Measurements from ENCODE around the gene ACADVL.
"Not testable (repeated sequence)": the region's sequence is repeated elsewhere in the genome, so short reads cannot be mapped to it uniquely, and the experiment has no call there.

The ACADVL gene

DNA sequence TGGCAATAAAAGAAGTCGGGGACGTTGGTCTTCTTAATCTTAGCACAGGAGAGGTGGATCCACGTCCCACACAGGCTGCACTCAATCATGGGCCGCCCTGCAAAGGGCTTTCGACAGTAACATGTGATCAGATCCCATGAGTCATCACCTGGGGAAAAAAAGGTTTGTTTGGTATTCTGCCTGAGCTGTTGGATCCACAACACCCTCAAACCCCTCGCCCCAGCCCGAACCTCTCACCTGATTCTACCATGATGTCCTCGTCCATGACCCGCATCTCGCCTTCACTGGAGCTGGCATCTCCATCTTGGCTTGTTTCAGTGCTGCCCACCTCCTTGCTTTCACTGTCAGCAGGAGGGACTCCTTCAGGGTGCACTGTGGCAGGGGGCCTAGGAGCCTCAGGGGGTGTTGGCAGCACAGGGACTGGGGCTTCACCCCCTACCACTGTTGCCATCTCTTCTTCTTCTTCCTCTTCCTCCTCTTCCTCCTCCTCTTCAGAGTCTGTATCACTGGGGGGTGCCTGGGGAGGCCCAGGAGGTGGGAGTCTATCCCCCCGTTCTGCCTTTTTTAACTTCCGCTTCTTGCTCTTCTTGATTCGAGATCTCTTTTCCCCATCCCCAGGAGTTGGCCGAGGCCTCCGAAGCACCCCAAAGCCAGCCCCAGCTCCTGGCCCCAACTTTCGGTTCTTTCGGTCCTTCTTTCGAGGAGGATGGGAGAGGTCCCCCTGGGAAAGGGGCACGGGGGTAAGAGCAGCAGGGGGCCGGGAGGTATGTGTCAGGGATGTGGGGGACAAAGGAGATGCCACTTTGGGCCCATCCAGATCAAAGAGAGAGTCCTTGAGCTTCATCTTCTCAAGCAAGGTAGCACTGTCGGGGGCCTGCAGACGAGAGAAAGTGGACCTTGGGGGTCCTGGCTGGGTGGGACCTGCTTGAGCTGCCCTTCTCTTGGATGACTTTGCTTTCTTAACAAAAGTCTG, 16.2 kb downstream of the ACADVL start:
- no peak for ATAC-seq

DNA sequence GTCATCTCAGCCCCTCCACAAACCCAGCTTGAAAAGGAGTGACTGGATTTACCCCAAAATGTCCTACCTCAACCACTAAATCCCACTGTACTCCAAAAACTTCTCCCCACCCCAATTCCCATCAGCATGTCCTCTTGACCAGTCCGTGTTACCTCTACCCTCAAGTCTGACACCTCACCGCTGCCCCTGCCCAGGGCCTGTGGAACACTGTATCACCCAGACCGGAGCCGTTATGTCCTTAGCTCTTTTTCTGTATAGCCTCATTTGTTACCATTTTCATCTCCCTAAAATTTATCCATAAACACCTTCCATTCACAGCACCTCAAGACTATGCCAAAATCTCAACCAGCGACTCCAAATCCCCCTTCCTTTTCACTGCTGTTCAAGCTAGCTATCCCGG, 17.1 kb downstream of the ACADVL start:
- no peak for ATAC-seq

DNA sequence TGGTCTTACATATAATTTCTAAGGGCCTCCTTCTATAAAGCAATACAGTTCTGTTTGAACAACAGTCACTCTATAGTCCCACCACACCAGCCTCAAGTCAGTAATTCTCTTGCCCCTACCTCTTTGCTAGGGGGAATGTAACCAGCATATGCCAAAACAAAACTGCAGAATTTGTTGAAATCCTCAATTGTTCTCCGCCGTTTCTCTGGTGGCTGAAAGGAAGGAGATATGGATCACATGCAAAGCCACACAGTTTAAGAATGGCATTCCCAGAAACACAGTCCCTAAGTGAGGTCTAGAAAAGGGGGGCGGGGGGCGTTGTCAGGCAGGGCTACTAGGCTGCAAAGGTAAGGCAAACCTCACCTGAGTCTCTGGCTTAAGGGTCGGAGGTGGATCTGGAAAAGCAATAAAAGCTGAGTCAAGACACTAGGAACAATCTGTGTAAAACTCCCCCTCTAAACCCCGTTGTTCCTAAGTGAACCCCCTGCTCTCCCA, 17.6 kb downstream of the ACADVL start:
- ATAC-seq, result no peak

DNA sequence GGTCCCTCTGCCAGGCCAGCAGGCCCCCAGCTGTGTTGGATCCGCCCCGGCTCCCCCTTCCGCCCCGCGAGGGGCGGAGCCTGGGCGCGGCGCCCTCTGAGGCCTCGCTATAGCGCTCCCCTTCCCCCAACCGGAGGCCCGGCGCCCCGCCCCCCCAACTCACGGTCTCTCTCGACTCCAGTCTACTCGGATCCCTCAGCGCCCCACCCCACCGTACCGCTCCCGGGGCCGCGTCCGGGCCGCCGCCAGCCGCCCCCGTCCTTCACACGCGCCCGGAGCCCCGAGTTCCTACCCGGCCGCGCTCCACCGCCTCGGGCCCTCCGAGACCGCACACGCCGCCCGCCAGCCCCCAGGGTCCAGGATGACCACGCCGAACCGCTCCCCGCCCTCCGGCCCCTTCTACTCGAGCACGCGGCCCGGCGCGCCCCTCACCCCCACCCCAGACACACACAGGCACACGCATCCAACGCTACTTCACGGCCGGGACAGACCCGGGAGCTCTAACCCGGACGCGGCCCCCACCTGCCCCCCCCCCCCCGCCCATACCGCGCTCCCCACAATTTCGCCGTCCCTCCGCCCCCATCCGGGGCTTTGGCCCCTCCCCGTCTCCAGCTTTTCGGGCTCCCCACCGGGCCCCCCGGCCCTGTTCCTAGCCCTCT, 18.2 kb downstream of the ACADVL start:
- ATAC-seq, result peak; percentile 25 to 41

DNA sequence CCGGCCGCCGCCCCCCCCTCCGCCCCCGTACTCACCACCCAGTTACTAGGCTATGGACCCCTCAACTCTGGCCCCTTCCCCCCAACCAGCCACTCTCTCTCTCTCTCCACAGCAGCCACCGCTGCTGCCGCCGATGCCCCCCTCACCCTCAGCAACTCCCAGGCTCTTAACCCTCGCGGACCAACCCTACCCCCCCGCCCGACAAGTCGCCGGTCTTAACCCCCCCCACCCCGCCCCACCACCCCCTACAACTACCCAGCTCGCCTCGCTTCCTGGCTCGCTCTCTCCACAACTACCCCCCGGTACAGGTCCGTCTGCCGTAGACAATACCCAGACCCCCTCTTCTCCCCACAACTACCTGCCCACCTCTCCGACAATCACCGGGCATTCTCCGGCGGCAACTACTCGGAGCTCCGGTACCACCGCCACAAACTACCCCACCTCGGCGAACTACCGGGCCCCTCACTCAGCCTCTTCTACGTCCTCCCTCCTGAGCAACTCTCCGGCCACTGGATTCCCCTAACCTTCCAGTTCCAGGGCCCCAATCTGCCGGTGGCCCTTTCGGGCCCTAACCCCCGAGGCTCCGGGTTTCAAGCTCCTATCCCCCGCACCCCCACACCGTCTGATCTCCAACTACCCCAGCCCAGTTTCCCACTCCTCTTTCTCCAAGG, 18.8 kb downstream of the ACADVL start:
- no peak for ATAC-seq

DNA sequence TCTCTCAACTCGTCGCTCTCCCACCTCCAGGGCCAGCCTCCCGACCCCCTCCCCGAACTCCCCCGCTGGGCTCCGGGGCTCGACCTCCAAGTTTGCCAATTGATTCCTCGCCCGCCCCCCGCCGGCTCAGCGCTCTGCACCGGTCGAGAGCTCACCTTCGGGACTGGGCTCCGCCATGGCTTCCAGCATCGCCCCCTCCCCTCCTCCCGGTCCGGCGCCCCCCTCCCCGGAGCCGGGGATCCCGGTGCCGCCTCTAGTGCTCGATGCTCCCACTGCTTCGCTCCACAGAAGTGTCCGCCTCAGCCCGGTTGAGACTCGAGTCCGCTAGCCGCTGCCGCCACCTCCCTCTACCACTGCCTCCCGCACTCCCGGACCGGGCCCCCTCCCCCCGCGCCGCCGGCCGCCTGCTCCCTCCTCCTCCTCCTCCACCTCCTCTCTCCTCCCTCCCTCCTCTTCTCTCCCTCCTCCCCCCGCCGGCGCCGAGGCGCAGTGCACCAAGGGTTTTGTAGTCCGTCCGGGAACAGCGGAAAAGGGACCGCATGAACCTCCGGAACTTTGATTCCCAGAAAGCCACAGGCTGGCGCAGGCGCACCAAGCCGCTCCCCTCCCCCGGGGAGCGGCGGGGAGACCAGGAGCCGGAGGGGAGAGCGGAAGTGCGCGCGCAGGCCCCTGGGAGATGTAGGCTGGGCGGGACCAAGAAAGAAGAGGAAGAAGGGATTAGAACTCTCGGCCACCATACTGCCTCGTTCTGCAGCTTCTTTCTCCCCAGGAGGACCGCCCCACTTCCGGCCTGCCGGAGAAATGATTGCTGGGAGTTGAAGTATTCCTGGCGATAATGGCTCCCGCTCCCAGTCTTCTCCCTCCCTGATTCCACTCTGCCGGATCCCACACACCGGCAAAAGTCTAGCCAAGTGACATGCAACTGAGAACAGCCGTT, 19.6 kb downstream of the ACADVL start, which contains the start of gene PHF23:
Gene PHF23, minus strand, starts transcription at position 367 of the 937 bp plus-strand sequence. Its CDS starts 178 bp downstream, at position 189.
- ATAC-seq, result peak; percentile 68 to 72

DNA sequence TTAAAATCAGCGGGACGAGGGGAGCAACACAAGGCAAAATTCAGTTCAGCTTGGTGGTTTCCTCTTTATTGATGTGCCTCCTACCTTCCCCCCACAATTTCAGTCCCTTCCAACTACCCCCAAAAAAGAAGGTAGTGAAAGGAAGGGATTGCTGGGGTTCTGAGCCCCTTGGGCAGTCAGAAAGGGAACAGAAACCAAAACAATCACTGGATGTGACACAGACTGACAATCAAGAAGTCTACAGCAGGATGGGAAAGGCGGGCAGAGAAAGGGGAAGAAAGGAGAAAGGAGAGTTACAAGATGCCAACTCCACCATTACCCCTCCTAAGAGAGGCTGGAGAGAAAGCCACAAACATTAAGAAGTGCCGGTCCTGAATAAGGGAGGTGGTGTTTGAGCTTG, 20.6 kb downstream of the ACADVL start:
- ATAC-seq, result no peak

DNA sequence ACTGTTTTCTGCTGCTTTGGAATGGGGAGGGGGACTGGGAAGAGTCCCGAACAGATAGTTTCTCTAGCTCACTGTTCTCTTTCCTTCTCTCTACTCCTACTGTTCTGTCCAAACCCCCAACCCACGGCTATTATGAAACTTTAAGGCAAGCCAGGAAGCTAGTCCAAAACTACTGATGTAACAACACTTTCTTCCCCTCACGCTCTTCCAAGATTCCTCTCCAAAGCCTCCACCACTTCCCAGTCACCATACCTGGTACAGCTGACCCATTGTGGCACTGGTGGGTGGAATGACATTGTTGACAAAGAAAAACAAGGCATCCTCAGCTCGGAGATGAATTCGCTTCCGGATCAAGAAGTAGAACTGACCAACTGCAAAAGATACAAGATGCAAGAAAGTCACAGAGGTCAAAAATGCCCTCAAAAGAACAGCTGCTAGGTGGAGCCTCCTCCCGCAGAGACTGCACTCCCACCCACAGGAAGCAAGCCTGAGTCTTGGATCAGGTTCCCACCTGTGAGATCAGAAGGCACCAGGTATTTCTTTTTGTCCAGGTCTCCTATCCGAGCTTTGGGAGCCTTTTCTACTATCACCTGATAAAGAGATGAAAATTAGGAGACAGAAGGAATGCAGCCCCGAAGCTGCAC, 21.5 kb downstream of the ACADVL start:
- ATAC-seq, result no peak

DNA sequence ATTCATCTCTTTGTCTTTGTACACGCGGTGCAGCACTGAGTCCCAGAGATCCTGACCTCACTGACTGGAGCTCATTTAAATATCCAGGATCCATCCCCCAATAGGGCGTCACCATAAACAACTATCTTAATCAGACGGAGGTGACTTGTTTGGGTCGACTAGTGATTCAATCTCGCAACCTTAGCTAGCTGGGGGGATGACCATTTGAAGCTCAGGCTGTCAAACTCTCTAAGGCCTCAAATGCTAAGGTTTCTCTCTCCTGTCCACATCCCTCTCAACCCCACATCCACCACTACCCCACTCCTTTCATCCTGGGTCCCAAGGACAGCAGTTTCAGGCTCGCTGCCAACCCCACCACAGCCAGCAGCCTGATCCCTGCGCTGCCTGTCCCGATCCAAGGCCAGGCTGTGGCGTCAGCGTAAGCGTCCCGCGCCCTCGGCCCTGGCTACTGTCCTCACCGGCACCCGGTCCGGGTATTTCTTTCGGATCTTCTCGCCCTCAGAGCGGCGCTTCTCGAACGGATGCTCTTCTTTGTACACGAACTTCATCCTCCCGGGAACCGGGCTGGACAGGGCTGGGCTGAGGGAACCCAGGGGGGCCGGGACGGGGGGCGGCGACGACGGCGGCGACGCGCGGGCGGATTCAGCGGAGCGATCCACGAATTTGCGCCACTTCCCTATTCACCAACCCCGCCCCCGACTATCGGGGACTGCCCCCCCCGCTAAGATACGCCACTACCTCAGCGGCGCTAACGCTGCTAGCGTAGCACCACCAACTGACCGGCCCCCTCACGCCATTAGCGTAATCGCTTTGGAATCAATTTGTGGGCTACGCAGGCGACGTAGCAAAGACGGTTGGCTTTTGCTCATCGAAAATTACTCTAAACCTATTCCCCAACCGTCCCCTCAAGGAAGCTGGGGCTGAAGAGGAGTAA, 22.3 kb downstream of the ACADVL start, which contains the start of gene GABARAP:
Gene GABARAP, minus strand, starts transcription at position 667 of the 934 bp plus-strand sequence. Its CDS starts 119 bp downstream, at position 548.
- peak; percentile 18 to 21 for ATAC-seq

DNA sequence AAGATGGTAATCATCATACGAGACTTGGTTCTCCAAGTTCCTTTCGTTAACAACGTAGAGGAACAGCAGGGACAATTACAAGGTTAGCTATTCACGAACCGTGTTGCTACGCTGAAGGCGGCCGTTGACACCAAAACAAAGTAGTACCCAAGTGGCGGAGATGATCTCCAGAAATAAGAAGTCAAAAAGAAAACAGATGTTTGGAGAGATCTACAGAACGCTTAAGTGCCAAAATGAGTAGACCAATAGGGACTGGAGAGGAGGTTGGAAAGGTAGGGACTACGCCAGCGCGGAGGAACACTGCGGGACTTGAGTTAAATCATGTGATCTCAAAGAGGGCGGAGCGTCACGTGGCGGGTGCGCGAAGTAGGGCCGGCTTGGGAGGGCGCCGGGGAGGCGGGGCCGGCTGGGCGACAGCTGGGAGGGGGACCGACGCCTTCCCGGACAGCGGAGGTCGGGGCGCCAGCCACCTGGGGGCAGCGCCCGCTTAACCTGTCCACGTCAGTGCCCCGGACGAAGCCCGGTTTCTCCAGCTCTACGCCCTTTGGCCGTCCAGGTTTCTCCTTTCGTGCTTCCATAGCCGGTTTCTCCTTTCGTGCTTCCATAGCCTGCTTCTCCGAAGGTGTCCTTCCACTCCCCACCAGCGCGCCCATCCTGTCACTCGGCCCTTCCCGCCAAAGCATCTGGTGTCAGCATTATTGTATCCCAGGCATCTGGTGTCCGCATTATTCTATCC, 23.1 kb downstream of the ACADVL start:
- ATAC-seq, result peak; percentile 18 to 33

DNA sequence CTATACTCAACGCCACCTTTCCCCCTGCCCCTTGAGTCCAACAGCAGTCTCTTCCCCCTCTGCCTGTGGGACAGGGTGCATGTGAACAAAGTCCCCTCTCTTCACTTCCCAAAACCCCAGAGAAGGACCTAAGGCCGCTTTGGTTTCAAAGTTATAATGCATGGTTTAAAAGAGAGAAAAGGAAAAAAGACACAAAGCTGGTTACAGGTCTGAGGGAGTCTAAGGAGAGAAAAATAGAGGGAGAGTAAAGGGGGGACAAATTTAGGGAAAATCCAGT, 23.7 kb downstream of the ACADVL start:
- no peak for ATAC-seq

DNA sequence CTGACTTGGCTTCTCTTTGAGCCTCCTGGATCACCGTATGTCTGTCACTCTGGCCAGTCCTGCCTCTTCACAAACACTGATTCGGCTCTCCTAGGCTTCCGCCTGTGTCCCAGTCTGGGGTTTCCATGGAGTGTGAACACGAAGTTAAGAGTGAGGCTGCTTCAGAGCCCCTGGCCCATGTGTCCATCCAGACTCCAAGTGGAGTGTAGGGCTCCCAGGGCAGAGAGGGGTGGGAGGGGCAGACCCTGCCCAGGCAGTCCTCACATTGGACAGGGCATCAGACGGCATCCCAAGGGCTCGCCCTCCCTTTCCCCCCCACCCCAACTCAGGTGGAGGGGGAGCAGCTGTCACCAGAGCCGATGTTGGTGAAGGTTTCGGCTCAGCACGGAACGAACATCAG, 24.1 kb downstream of the ACADVL start:
- ATAC-seq, result not testable (repeated sequence)

DNA sequence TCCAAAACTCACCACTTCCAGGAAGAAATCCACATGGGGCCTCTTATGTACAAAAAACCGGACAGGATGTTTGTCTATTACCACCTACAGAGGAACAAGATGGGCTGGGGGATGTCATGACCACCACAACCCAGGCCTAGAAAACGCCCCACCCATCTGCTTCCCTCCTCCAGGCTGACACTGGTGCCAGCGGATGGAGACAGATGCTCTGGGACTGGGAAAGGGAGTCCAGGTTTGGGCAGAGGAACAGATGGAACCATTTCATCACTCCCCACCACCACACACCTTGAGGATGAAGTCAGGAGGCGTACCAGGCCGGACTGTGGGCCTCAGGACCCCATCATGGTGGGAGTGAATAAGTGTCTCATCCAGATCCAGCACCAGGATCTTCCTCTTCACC, 27.0 kb downstream of the ACADVL start:
- no peak for ATAC-seq

DNA sequence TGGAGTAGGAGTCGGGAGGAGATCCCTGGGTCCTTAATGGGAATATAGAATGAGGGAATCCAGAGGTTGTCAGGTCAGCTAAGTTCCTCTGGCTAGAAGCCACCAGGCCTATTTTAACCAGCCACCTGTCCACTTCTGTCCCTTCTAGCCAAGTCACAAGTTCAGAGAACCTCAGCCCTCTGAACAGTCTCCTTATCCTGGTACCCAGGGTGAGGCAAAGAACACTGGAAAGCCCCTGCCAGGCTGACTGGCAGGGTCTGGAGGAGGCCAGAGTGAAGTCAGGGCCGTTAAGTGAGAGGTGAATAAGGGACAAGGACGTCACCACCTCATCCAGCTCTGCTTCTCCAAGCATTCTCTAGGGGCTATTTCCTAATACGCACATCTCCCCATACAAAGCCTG, 29.1 kb downstream of the ACADVL start:
- ATAC-seq, result no peak

DNA sequence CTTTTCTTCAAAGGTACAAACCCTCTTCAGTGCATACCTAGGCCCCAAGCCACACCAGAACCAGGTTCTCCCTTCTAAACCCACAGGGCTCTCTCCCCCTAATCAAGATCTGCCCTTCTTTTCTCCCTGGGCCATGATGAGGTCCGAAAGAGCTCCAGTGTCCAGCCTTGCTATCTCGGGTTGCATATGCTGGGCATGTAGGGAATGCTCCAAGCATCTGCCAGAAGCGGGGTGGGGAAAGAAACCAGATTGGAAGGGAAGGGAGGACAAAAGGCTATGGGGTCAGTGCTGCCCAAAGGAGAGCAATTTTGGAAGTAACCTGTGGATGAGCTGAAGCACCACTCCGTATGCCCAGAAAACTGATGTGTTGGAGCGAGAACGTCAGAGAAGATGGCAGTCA, 29.5 kb downstream of the ACADVL start:
- no peak for ATAC-seq

DNA sequence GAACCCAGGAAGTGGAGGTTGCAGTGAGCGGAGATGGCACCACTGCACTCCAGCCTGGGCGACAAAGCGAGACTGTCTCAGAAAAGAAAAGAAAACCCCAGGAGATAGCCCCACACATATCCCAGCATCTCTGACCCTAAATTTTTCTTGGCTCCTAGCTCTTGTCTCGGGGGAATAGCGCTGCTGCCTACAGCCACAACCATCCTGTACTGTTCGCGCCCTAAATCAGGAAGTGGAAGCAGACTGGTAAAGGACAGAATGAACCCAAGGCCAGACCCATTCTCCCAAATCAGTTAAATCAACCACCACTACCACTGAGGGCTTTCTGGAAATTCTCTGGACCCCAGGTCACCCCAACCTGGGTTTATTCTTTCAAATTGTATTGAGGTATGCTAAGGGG, 30.1 kb downstream of the ACADVL start:
- ATAC-seq, result no peak

DNA sequence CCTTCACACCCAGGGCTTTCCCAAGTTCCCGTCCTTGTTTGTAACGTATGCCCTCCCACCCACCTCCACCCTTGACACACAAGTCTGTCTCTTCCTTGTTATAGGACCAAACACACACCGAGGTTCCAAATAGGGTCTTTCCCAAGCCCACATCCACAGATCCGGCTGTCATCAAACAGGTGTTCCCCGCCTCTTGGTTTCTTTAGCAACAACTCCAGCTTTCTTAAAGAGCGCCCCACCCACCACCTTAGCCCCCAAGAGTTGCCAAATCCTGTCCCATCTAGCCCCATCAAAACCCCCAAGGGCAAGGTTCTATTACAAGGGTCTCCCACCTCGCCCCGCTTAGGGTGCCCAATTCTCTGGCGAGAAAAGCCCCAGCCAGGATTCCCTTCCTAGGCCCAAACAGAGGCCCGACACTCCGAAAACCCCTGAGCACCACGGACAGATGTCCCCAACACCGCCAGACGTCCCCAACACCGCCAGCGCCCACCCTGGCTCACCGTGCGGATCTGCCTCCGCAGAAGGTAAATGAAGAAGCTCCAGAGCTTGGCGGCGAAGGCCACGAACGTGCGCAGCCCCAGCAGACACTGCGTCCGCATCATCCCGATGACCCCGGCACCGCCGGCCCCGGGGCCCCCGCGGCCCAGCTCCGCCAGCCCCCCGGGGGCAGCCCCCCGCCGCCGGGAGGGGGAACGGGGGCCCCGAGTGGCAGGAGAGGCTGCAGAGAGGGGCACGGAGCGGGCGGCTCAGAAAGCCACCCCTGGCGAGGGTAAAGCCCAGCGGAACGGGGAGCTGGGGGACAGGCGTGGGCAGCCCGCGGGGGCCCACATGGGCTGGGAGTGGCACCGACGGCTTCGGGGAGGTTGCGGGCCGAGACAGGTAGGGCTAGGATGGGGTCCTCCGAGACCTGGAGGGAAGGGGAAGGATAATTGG, 31.2 kb downstream of the ACADVL start:
- peak; percentile 1 to 3 for ATAC-seq

DNA sequence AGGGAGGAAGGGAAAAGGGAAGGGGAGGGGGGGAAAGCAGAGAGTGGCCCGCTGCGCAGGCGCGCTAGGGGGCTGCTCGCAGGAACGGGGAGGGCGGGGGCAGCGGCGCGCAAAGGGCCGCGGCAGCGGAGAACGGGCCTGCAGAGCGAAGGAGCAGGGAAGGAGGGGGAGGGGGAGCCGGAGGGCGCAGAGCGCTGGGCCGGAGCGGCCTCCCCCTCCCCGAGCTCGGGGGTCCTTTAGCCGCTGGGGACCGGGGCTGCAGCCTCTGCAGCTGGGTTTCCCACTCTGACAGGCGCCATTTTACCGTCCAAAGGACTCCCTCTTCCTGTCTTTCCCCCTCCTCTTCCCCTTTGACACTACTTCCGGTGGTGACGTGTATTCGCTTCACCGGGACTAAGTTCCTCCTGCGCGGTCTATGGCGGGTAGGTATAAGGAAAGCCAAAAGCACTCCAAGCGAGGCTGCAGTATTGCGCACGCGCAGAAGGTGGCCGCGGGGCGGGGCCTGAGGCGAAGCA, 32.0 kb downstream of the ACADVL start, which contains the start of gene CTDNEP1:
Gene CTDNEP1, minus strand, starts transcription at position 74 of the 515 bp plus-strand sequence. CDS start 438 bp downstream, outside the sequence.
- peak; percentile 96 to 97 for ATAC-seq
